GM19372 (cell line): ENCODE data around the gene SEPSECS.

Experiments
- ATAC-seq: cut with Tn5 transposase; IDR thresholded peaks from one replicate; pipeline ENCODE4 v1.9.1; 2021; ENCODE audit warnings: mild to moderate bottlenecking, low read depth, moderate library complexity; ENCODE audit not compliant: unreplicated experiment

The SEPSECS gene

GRCh38 chr4:25159837-25160713 lies at the start of gene SEPSECS:
Gene SEPSECS (minus strand): TSS chr4:25160449. CDS start chr4:25160369, 80 bp downstream.
- peak; percentile 81 for ATAC-seq

GRCh38 chr4:25209702-25210101 lies 49.5 kb upstream of the SEPSECS start:
- no peak for ATAC-seq

- no peak for ATAC-seq
Measured at GRCh38 chr4:25207997-25208396, 47.7 kb upstream of the SEPSECS start.

GRCh38 chr4:25198713-25199112 lies 38.5 kb upstream of the SEPSECS start:
- ATAC-seq, result no peak

GRCh38 chr4:25190407-25190806 lies 30.2 kb upstream of the SEPSECS start:
- no peak for ATAC-seq

- no peak for ATAC-seq
Measured at GRCh38 chr4:25184056-25184455, 23.8 kb upstream of the SEPSECS start.

GRCh38 chr4:25182937-25183336 lies 22.7 kb upstream of the SEPSECS start:
- ATAC-seq, result no peak

- ATAC-seq, result peak; percentile 89
Measured at GRCh38 chr4:25180524-25181131, 20.4 kb upstream of the SEPSECS start.

GRCh38 chr4:25178838-25179261 lies 18.6 kb upstream of the SEPSECS start:
- no peak for ATAC-seq

GRCh38 chr4:25177147-25177546 lies 16.9 kb upstream of the SEPSECS start:
- no peak for ATAC-seq

GRCh38 chr4:25174674-25175073 lies 14.4 kb upstream of the SEPSECS start:
- ATAC-seq, result no peak

GRCh38 chr4:25172961-25173915 lies 13.0 kb upstream of the SEPSECS start:
- peak; percentile 54 for ATAC-seq

- ATAC-seq, result no peak
Measured at GRCh38 chr4:25171201-25171865, 11.1 kb upstream of the SEPSECS start.

GRCh38 chr4:25169446-25169845 lies 9.2 kb upstream of the SEPSECS start:
- no peak for ATAC-seq

GRCh38 chr4:25165916-25166315 lies 5.7 kb upstream of the SEPSECS start:
- no peak for ATAC-seq

GRCh38 chr4:25163196-25163595 lies 2.9 kb upstream of the SEPSECS start:
- ATAC-seq, result no peak

- ATAC-seq, result no peak
Measured at GRCh38 chr4:25162566-25162965, 2.3 kb upstream of the SEPSECS start.

GRCh38 chr4:25161593-25161950 lies 1.3 kb upstream of the SEPSECS start:
- ATAC-seq, result no peak

- no peak for ATAC-seq
Measured at GRCh38 chr4:25160714-25161592, 704 bp upstream of the SEPSECS start.
